Uterus (tissue), 2 donors: ENCODE results near the gene TBCA.

ENCODE experiments used
- CTCF ChIP-seq, 4 experiments: fragments of 200-600 bp in 2 of 4; fragments of 450-650 bp in 2 of 4; sonication (generic) in 2 of 4; IDR thresholded peaks; one replicate each; pipeline ENCODE4 v1.5.1; 2016 to 2019; ENCODE audit warnings: antibody characterized with exemption in 4 of 4, mild to moderate bottlenecking in 2 of 4, moderate library complexity in 1 of 4
- POLR2A ChIP-seq, 2 donors: fragments of 450-650 bp; IDR thresholded peaks; one replicate each; pipeline ENCODE4 v1.6.1; 2016; ENCODE audit warnings: antibody characterized with exemption in 2 of 2, mild to moderate bottlenecking in 1 of 2, moderate library complexity in 1 of 2

DNA sequence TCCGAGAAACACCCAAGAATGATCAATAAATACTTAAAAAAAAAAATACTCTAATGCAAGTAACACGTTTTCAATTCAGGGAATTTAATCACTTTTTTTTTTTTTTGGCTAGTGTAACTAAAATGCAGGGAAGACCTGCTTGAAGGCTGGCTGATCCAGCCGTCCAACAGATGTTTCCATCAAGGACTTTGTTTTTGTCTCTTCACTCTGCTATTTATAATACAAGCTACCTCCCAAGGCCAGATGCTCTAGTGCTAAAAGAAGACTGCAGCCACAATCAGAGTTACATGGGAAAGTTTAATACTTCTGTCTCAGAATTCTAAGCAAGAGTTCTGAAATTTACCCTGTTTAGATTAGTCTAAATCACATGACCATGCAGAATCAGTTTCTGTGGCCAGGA is 14.5 kb downstream of the TBCA start:
- TF ChIP-seq POLR2A (IDR thresholded peaks at IDR 0.05) (no peak), CTCF (IDR thresholded peaks at IDR 0.05) (no peak)
